Panc1 (cell line): ENCODE data around the gene GTPBP1.

Experiments used
- SIN3A ChIP-seq: IDR thresholded peaks from 2 replicates; pipeline ENCODE4 v1.6.1; 2012; ENCODE audit warnings: low read depth, mild to moderate bottlenecking, low read length, moderate library complexity, borderline replicate concordance; ENCODE audit not compliant: insufficient read depth
- TF ChIP-seq, protein P1 (sequence below), 2 experiments: IDR thresholded peaks; 2 replicates each; pipeline ENCODE4 v1.6.1; 2011 to 2012; ENCODE audit warnings: low read depth in 2 of 2, control low read depth in 1 of 2, low read length in 1 of 2, mild to moderate bottlenecking in 1 of 2, moderate library complexity in 1 of 2; ENCODE audit not compliant: insufficient read depth in 1 of 2
- TF ChIP-seq, protein P2 (sequence below): fragments of 450-650 bp; IDR thresholded peaks from 2 replicates; pipeline ENCODE4 v1.5.1; 2017; ENCODE audit warnings: mild to moderate bottlenecking

DNA sequence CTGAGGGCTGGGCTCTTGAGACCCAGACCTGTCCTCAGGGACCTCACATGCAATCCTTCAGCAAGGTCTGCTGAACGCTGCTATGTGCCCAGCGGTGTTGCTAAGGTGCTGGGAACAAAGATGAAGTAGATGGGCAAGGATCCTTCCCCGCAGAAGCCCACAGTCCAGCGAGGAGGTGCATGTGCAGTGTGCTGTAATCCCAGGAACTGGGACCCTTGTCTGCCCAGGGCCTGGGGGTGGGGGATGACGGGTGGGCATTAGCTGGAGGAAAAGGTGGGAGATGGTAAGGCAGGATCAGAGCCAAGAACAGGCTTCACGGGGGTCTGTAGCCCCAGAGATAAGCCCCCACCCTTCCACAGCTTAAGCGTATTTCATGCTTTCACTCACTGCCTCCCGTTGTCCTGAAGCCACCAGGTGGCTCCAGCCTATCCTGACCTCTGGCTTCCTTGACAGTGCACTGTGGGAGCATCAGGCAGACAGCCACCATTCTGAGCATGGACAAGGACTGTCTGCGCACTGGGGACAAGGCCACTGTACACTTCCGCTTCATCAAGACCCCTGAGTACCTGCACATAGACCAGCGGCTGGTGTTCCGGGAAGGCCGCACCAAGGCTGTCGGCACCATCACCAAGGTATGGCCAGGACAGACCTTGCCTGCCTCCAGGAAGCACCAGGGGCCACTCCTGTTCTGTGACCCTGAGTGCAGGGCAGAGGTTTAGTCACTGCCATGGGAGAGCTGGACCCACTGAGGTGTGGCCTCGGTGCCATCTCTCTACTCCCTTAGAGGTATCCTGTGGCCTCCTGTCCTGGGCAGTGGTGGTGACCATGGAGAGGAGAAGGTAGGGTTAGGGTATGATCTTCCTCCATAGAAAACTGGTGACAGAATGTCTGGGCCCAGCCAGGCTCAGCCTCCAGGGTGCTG lies 22.0 kb downstream of the GTPBP1 start:
- TF ChIP-seq, protein P1, sequence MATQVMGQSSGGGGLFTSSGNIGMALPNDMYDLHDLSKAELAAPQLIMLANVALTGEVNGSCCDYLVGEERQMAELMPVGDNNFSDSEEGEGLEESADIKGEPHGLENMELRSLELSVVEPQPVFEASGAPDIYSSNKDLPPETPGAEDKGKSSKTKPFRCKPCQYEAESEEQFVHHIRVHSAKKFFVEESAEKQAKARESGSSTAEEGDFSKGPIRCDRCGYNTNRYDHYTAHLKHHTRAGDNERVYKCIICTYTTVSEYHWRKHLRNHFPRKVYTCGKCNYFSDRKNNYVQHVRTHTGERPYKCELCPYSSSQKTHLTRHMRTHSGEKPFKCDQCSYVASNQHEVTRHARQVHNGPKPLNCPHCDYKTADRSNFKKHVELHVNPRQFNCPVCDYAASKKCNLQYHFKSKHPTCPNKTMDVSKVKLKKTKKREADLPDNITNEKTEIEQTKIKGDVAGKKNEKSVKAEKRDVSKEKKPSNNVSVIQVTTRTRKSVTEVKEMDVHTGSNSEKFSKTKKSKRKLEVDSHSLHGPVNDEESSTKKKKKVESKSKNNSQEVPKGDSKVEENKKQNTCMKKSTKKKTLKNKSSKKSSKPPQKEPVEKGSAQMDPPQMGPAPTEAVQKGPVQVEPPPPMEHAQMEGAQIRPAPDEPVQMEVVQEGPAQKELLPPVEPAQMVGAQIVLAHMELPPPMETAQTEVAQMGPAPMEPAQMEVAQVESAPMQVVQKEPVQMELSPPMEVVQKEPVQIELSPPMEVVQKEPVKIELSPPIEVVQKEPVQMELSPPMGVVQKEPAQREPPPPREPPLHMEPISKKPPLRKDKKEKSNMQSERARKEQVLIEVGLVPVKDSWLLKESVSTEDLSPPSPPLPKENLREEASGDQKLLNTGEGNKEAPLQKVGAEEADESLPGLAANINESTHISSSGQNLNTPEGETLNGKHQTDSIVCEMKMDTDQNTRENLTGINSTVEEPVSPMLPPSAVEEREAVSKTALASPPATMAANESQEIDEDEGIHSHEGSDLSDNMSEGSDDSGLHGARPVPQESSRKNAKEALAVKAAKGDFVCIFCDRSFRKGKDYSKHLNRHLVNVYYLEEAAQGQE (IDR thresholded peaks at IDR 0.05; ENCODE audit: insufficient read depth in 1 of 2, low read depth in 2 of 2, low read length in 1 of 2): no peak
- TF ChIP-seq, protein P2, sequence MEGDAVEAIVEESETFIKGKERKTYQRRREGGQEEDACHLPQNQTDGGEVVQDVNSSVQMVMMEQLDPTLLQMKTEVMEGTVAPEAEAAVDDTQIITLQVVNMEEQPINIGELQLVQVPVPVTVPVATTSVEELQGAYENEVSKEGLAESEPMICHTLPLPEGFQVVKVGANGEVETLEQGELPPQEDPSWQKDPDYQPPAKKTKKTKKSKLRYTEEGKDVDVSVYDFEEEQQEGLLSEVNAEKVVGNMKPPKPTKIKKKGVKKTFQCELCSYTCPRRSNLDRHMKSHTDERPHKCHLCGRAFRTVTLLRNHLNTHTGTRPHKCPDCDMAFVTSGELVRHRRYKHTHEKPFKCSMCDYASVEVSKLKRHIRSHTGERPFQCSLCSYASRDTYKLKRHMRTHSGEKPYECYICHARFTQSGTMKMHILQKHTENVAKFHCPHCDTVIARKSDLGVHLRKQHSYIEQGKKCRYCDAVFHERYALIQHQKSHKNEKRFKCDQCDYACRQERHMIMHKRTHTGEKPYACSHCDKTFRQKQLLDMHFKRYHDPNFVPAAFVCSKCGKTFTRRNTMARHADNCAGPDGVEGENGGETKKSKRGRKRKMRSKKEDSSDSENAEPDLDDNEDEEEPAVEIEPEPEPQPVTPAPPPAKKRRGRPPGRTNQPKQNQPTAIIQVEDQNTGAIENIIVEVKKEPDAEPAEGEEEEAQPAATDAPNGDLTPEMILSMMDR: no peak
- TF ChIP-seq SIN3A: no peak
